Measurements from ENCODE around the gene STEEP1. TPM values are rescaled to one million over a fixed set of nuclear protein-coding genes. Genes with fewer than 3 reads are reported as not detected.

Gene STEEP1
- total RNA-seq, 2 donors from 2014 or later = 32.0 to 51.9 TPM

DNA sequence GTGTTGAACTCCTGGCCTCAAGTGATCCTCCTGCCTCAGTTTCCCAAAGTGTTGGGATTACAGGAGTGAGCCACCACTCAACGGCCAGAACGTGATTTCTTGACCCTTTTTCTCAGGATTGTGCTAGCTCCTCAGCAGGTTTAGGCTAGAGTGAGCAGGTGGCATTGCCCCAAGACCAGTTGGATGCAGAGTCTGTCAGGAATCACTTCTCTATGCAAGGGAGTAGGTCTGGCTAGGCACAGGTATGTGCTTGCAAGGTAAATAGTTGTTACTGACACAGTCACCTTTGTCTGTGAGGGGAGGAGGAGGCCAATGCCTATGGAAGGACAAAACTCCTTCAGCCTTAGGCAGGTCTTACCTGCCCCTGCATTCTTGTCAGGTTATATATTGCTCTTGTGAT lies 72.7 kb downstream of the STEEP1 start:
- H3K4me1 ChIP-seq (ENCODE audit: control insufficient read depth in 1 of 2, low read depth in 2 of 2) = no peaks in the 10 kb centered on the region
- no peak for TF ChIP-seq CTCF (IDR thresholded peaks at IDR 0.05)
- H3K4me3 ChIP-seq = no peak overlapping the region
- DNase-seq (ENCODE audit: low spot score) (no peak), ATAC-seq (ENCODE audit: insufficient number of reproducible peaks, low FRiP score, low read depth) (no peak)
- H3K36me3 ChIP-seq = no peaks in the 10 kb centered on the region
- no peak overlapping the region for H3K27ac ChIP-seq
- no peaks in the 10 kb centered on the region for H3K27me3 ChIP-seq (replicated peaks; ENCODE audit: insufficient read depth)
- H3K9me3 ChIP-seq = no peaks in the 10 kb centered on the region

GRCh38 chrX:119489212-119490074 lies 75.8 kb downstream of the STEEP1 start:
- H3K4me1 ChIP-seq (ENCODE audit: control insufficient read depth in 1 of 2, low read depth in 2 of 2) = no peaks in the 10 kb centered on the region
- no peak overlapping the region for H3K4me3 ChIP-seq
- ATAC-seq (ENCODE audit: insufficient number of reproducible peaks, low FRiP score, low read depth) (no peak), DNase-seq (ENCODE audit: low spot score) (no peak)
- H3K9me3 ChIP-seq = no peaks in the 10 kb centered on the region
- H3K27me3 ChIP-seq (replicated peaks; ENCODE audit: insufficient read depth) = no peaks in the 10 kb centered on the region
- no peaks in the 10 kb centered on the region for H3K36me3 ChIP-seq
- no peak overlapping the region for H3K27ac ChIP-seq
- TF ChIP-seq CTCF (IDR thresholded peaks at IDR 0.05) = no peak

DNA sequence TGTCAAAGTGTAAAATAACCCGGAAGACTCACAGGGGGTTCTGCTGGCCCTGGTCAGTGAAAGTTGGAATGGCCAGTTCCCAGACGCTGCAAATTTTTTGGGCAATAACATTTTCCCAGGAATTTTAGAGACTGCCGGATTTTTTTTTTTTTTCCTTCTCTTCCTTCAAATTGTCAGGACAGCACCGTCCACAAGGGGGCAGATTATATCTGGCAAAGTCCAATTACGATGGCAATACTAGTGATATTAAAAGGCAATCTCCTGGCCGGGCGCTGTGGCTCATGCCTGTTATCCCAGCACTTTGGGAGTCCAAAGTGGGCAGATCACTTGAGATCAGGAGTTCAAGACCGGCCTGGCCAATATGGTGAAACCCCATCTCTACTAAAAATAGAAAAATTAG lies 76.5 kb downstream of the STEEP1 start:
- no peak for ATAC-seq (ENCODE audit: insufficient number of reproducible peaks, low FRiP score, low read depth)
- no peak for DNase-seq (ENCODE audit: low spot score)
- no peaks in the 10 kb centered on the region for H3K27me3 ChIP-seq (replicated peaks; ENCODE audit: insufficient read depth)
- H3K27ac ChIP-seq = no peak overlapping the region
- H3K36me3 ChIP-seq = no peaks in the 10 kb centered on the region
- H3K4me3 ChIP-seq = no peak overlapping the region
- H3K4me1 ChIP-seq (ENCODE audit: control insufficient read depth in 1 of 2, low read depth in 2 of 2) = no peaks in the 10 kb centered on the region
- H3K9me3 ChIP-seq = no peaks in the 10 kb centered on the region
- peak; percentile 65 for TF ChIP-seq CTCF (IDR thresholded peaks at IDR 0.05)

Other genes with a start within 250 kb of the STEEP1 start
- gene SLC25A43, start 166.1 kb downstream of the STEEP1 start, total RNA-seq = 10 to 100 TPM; 12.3 to 24.4 TPM
- gene SLC25A5, start 97.0 kb downstream of the STEEP1 start, total RNA-seq = 100 to 1,000 TPM; 102 to 123 TPM
- gene UBE2A, start 9.2 kb upstream of the STEEP1 start, total RNA-seq = 10 to 100 TPM; 37.4 to 50.7 TPM
- 1 to 10 TPM; 3.8 to 8.3 TPM for gene NKRF, start 41.0 kb upstream of the STEEP1 start, total RNA-seq
- gene SEPTIN6, start 127.8 kb upstream of the STEEP1 start, total RNA-seq = 10 to 100 TPM in 1 of 2 donors, 1 to 10 TPM in 1; 9.3 to 25.5 TPM
- not detected for gene SOWAHD, start 193.2 kb upstream of the STEEP1 start, total RNA-seq
- 1,000 to 10,000 TPM in 1 of 2 donors, 100 to 1,000 TPM in 1; 889 to 1,700 TPM for gene RPL39, start 226.2 kb upstream of the STEEP1 start, total RNA-seq